ENCODE results near the gene PAQR7. TPM values are rescaled to one million over a fixed set of nuclear protein-coding genes. Genes with fewer than 3 reads are reported as not detected.

The PAQR7 gene
- total RNA-seq, 1 donor from 2014 or later: 1.8 TPM

DNA sequence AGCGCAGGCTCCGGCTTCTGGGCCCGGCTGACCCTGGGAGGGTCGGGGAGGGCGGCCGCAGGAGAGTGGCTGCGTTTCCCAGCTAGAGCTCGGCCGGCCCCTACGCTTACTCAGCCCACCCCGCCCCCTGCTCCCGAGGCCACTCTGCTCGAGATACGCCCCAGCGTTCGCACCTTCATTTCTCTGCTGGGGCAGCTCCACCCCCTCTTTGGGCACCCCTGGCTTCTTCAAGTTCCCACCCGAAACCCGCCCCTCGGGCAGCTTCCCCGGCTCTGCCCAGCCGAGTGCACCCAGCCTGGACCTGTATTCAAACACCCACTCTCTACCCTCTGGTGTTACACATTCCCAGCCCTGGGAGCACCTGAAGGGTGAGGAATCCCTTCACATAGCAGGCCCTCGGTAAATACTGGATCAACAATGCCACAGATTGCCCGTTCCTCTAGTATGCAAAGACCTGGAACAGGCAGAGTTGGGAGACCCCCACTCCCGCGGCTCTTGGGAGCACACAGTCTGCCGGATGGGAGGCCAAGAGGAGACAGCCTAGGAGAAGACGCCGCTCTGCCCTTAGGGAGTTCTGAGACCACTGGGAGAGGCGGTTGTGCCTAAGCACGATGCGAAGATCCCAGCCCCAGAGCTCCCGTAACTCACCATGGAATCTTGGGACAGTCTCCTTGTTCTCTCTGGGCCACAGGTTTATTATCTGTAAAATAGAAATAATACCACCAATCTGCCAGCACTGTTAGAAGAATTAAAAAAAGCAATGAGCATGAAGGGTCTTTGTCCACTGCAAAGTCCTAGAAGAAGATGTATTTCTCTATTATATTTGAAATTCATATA, 566 bp upstream of the PAQR7 start:
- intact Hi-C loops (cut with micrococcal nuclease): loop anchor here (1.0 to 2.0 kb wide), 3 partner anchors 17 to 29 kb away; partner anchors contain the start of gene AUNIP

DNA sequence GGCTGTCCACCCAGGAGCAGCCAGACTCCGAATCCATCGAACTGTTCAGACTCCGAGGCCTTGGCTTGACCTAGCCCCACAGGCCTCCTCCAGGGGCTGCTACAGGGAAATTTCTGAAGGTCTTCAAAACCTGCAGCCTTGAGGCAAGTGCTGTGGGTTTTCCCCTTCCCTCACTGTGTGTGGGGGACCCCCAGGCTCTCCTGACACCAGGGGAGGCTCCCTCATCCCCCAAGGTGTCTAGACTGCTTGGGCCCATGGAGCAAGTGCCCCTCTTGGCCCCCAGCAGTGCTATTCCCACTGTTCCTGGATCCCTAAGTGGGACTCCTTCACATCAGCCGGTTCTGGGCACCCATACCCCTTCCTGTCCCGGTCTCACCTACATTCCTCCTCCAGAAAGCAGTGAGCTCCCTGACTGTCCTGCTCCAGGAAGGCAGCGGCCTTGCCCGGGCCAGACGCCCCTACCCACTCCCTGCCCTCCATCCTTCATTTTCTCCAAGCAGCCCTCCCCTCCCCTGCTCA, 814 bp downstream of the PAQR7 start:
- intact Hi-C loops (cut with micrococcal nuclease): loop anchor here (1.0 to 2.0 kb wide), 3 partner anchors 15 to 30 kb away; partner anchors contain the start of gene AUNIP

DNA sequence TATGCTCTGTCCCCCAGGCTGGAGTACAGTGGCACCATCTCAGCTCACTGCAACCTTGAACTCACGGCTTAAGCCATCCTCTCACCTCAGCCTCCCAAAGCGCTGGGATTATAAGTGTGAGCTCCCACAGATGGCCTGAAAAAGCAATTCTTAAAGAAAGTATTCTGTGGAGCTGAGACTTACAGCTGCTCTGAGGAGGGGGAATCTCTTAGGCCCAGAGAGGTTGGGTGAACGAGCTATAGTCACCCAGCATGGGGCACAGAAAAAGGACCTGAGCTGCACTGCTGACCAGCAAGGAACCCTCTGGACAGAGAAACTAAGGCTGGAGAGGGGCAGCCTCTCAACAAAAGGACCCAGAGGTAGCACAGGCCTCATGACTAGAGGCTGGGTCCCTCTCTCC, 1.3 kb downstream of the PAQR7 start:
- intact Hi-C loops (cut with micrococcal nuclease): loop anchor here (2.0 kb wide), 1 partner anchor 31 kb away; no protein-coding TSS in a partner anchor

DNA sequence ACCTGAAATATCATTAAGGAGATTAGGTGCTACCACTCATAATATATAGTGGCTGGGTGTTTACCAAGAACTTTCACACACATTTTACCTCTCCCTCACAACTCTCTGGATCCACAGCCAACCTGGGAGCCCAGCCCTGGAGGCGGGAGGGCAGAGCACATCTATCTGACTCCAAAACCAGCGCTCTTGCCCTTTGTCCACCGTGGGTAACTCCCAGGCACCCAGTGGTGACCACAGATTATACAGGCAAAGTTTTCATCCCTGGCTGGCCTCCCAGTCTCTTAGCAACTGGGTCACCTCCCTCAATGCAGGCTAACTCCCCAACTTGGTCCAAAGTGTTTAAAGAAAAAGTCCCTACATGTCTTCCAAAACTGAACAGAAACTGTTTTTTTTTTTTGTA, 2.4 kb downstream of the PAQR7 start:
- intact Hi-C loops (cut with micrococcal nuclease): no loop called here

DNA sequence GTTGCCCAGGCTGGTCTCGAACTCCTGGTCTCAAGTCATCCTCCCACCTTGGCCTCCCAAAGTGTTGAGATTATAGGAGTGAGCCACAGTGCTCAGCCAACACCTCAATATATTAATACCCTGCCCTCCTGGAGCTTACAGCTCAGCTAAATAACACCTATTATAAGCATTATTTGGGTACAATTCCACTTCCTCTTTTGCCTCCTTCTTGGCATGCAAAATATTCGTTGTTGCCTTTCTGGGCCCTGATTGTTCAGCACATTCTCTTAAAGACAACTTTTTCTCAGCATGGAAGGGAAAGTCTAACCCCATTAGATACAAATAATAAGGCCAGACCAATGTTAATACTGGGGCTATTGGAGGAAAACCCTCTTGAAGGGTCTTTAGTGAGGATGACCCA, 2.8 kb downstream of the PAQR7 start:
- intact Hi-C loops (cut with micrococcal nuclease): no loop called here

DNA sequence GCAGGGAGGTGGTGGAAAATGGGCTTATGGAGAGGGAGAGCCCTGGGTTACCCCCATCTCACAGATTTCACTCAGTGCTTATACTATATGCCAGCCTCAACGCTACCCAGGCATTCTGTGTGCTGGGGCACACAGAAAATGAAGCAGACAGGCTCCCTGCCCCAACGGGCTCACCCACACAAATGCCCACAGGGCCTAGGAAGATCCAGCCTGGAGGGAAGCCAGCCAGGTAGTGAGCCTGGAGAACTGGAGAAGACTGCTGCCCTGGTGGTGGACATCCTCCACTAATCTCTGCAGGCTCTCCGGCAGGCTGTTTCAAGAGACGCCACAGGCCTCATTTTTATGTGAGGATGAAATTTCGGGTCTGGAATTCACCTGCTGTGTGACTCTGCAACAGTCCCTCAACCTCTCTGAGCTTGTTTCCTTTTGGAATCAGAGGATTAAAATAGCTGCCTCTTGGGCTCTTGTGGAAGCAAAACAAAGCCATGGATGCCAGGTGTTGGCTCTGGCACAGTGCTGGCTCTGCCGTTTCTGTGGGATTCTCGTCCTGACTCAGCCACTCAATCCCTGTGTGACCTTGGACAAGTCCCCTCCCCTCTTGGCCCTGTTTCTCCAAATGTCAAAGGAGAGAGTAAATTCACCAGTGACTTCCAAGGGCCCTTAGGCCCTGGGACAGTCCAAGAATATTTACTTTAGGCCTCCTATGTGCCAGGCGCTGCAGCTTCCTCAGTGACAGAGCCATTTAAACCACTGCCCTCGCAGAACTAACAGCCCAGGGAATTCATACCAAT, 3.6 kb downstream of the PAQR7 start:
- intact Hi-C loops (cut with micrococcal nuclease): no loop called here

DNA sequence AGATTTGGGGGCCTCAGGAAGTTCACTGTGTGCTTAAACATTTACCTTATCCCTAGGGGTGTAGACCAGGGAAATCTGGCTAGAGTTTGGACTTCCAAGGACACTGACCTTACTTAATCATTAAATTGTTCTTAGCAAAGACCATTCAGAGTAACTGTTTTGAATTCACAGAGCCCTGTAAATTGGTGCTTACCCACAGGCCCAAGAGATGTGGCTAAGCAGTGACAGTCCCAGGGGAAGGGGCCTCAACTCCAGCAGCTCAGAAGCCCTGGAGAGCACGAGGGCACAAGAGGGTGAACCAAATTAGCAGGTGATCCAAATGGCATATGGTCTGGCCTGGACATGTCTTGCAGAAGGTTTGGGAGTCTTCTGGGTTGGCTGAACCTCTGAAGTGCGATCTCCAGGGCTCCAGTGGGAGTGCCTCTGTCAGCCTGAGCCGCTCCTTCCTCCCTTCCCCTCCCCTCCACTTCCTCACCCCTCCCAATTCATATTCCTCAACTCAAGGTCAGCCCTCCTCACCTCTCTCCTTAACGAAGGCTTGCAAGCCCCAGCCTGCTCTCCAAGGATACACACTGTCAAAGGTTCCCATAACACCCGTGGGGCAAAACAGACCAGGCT, 4.3 kb downstream of the PAQR7 start:
- intact Hi-C loops (cut with micrococcal nuclease): no loop called here

DNA sequence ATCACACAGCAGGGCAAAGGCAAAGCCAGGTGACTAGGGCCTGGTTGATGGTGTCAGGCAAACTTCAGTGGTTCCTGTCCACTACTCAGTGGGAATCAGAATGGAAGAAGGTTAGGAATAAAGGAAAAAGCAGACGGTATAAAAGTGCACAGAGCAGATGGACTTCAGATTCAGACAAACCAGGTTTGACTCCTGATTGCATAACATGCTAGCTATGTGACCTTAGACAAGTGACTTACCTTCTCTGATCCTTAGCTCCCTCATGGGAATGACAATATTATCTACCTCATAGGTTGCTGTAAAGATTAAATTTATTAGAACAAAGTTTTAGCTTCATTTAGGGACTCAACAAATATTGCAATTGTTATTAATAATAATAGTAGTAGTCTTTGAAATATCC, 4.9 kb downstream of the PAQR7 start:
- intact Hi-C loops (cut with micrococcal nuclease): no loop called here

DNA sequence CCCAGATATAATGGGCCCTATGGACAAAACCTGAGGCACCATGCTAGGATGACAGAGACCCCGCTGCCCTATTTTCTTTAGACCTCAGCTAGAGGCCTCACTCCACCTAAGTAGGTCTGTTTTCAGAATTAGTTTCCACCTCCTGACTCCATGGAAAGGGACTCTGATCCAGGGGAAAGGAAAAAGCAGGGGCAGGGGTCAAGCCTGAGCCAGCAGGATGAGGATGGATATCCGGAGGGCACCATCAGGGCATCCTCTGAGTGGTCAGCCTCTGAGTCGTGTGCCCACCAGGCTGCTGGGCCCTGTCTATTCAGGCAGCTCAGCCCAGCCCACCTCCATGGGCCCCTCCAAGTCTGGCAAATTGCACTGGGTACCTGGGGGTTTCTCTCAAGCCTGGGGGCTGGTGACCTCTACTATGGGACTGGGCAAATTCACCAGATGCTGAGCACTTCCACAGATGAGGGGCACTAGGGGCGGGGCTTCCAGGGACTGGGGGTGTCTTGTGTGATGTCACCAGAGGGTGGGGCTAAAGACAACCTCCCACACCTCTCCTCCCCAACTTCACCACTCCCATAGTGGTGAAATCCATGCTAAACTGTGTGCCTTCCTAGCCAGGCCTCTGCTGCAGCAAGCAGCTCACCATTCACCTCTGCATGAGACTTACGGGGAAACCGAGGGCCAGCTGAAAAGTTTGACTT, 5.5 kb downstream of the PAQR7 start:
- intact Hi-C loops (cut with micrococcal nuclease): no loop called here

DNA sequence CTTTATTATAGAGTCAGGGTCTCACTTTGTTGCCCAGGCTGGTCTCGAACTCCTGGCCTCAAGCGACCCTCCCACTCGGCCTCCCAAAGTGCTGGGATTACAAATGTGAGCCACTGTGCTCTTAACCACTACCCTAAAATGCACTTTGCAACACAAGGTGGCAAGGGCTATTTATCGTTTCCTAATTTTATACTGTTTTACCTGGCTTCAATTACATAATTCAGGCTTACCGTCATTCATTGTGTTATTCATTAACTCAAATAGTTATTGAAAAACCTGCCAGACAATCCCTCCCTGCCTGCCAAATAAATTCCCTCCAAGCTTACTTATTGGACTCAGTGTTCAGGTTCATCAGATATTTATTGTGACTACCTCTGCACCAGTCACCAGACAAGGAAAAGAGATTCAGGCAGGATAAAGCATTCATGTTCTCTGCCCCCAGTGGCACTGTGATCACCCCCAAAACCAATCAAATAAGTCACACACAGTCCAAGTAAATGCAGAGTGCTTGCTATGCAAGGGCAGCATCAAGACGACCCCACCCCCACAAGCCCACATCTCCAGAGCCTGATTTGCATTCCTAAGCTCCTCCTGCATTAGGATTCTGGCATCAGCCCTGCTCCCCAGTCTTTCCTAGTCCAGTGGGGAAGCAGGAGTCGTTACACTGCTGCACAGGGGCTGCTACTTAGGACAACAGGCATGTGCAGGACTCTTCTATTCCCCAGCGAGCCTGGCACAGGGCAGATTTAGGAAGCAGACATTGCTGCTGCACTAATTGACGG, 8.1 kb downstream of the PAQR7 start:
- intact Hi-C loops (cut with micrococcal nuclease): no loop called here

DNA sequence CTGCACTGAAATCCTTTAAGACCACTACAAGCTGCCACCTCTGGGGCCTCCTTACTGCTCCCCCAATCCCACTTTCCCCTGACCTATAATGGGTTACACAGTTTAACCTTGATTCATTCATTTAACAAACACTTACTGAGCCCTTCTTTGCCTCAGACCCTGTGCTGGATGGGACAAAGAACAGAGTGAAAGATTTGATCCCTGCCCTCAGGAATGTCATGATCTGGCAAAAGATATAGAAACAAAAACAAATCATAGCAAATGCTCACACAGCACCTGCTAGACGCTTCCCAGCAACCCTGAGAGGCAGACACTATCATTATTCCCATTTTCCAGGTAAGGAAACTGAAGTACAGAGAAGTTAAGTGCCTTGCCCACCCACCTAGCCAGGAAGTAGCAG, 9.2 kb downstream of the PAQR7 start:
- intact Hi-C loops (cut with micrococcal nuclease): no loop called here

DNA sequence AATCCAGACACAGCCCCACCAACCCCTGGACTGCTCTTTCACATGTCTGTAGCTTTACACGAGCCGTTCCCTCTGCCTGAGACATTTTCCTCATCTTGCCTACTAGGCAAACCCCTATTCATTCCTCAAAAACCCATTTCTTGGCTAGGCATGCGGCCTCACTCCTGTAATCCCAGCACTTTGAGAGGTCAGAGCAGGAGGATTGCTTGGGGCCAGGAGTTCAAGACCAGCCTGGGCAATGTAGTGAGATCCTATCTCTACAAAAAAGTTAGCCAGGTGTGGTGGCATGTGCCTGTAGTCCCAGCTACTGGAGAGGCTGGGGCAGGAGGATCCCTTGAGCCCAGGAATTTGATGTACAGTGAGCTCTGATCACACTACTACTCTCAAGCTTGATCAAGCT, 11.1 kb downstream of the PAQR7 start:
- intact Hi-C loops (cut with micrococcal nuclease): no loop called here

DNA sequence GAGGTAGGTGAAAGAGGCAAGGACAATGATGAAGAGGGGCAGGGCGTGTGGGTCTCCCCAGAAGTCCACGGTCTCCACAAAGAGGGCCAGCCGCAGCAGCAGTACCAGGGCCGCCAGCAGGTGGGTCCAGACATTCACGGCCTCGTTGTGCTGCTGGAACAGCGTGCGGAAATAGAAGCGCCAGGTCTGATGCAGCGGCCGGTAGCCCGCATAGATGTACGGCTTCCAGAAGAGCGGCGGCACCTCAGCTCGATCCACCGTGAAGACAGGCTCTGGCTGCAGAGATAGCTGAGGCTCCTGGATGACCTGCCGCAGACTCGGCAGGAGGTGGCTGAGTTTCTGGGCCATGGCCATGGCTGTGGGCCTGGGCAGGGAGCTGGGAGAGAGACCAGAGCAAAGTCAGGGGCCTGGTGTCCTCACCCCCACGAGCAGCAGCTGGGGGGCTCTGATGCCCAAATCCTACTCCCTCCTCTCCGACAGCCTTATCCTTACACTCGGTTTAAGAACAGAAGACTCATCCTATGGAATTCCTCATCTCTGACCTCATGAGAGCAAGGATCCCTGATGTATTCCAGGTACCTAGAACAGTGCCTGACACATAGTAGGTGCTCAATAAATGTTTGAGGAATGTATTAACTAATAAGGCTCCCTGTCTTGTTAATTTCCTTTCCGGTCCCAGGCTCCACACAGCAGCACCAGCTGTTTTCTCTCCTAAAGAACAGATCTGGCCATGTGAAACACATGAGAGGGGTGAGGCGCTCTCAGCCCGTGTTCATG, 11.8 kb downstream of the PAQR7 start:
- intact Hi-C loops (cut with micrococcal nuclease): no loop called here

DNA sequence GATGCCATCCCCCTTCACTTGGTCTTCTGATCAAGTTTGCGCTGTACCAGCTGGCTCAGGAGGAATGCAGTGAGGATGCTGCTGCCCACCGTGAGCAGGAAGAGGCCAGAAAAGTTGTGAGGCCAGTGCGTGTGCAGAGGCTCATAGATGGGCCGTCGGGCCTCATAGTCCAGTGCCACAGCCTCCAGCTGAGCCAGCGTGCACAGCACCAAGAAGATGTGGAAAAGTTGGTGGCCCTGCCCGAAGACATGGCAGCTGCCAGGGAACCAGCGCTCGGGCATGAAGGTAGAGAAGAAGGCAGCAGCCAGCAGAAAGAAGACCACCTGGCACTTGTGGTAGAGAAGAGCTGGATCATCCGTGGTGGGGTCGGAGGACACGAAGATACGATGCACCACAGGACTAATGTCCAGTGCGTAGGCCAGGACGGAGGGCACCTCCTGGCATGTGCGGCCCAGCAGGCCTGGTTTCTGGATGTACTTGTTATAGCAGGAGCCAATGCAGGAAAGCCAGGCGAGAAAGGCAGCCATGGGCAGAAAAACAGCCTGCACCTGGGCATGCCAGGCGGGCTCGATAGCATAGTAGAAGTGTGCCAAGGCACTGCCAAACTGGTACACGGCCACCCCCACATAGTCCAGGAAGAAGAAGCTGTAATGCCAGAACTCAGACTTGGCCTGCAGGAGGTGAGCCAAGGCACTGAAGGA, 12.6 kb downstream of the PAQR7 start:
- intact Hi-C loops (cut with micrococcal nuclease): no loop called here

DNA sequence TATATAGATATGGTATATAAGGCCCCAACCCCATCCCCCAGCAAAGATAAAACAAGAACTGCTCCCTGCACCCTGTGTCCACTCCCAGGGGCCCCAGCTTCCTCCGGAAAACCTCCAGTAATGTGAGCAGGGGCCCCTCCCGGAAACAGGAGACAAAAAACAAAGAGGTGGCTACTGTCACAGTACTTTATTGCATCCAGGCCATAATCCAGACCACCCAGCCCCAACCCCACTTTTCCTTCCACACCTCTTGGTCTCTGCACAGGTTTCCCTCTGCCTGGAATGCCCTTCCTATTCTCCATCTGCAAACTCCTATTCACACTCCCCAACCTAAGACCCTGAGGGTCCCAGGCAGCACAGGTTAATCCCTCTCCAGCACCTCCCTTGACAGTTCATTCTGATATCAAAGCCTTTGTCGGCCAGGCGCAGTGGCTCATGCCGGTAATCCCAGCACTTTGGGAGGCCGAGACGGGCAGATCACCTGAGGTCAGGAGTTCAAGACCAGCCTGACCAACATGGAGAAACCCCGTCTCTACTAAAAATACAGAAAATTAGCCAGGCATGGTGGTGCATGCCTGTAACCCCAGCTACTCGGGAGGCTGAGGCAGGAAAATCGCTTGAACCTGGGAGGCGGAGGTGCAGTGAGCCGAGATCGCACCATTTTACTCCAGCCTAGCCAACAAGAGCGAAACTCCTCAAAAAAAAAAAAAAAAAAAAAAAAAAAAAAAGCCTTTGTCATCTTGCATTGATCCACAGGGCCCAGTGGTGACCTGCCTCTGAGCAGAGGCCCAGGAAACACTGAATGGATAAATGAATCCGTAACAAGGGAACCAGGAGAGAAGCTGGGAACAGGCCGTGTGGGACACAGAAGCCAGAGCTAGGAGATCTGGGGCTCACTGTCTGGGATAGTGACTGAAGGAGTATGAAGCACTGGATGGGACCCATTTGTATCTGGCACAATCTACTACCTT, 13.9 kb downstream of the PAQR7 start:
- intact Hi-C loops (cut with micrococcal nuclease): no loop called here

DNA sequence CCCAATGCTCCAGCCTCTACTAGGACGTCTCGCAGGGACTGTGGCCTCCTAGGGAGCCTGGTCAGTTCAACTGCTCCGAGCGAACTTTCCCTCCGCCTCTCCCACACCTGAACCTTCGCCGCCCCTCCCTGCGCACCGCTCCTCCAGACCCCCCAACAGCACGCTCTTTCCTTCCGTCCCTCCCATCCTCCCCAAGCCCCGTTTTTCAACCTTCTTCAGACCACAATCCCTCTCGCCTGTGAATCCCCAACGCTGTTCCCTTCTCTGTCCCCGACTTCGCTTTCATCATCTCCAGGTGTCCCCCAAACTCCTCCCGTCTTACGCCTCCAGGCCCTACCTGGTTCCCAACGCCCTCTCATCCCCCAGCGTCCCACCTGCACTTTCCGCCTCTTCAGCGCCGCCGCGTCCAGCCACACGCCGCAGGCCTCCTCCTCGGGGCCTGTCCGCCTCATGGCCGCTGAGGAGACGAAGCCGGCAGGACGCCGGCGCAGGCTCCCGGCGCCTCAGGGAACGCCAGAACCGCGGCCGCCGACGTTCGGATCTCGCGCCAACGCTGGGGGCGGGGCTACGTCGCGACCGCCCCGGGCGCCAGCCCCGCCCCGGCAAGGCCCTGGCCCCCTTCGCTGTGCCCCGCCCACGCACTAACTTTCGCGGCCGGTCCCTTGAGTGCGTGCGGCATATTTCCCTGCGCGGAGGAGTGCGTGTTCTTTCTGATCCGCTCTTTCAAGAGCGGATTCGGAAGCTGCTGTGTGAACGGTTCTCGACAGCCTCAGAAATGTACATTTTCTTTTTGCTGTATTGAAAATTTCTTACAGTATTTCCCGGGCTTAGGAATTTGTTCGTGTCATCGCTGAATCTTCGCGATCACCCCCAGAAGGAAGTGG, 16.4 kb downstream of the PAQR7 start, which contains the start of gene AUNIP:
Gene AUNIP, minus strand, starts transcription at position 552 of the 884 bp plus-strand sequence. Its CDS starts 100 bp downstream, at position 452.
- intact Hi-C loops (cut with micrococcal nuclease): loop anchor here (1.0 to 2.0 kb wide), 8 partner anchors 16 to 429 kb away; partner anchors contain the start of genes CEP85, MACO1, PAFAH2 and PAQR7
